ENCODE data around the gene RNF144A. TPM values are rescaled to one million over a fixed set of nuclear protein-coding genes. Genes with fewer than 3 reads are reported as not detected.

RNF144A gene
- total RNA-seq, 2 experiments from 2014 or later: 78.7 to 91.1 TPM

DNA sequence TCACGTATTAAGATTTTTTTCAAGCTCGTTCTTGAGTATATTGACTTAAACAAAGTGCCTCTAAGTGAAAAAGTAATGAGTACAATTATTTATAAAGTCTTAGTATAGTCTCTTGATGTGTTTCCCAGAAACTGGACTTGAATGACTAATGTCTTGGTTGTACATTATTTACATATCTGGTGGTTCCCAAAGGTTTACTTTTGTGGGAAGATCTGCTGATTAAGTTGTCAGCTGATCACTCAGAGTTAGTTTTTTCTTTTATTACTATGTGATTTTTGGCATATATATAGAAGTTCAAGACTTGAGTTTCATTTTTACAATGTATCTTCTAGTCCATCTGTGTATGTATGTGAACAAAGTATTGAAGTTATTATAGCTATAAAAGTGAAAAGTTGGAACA, 29.5 kb downstream of the RNF144A start:
- no peaks in the 10 kb centered on the region for H3K9me3 Mint-ChIP-seq
- H3K4me3 Mint-ChIP-seq: no peak overlapping the region
- peaks cover 36% of the 10 kb centered on the region for H3K4me1 Mint-ChIP-seq
- H3K36me3 Mint-ChIP-seq: peaks cover 53% of the 10 kb centered on the region
- no peak for ATAC-seq (ENCODE audit: low read depth)
- H3K27me3 Mint-ChIP-seq: no peaks in the 10 kb centered on the region
- POLR2A ChIA-PET: no interaction called here
- DNase-seq: no peak
- H3K27ac Mint-ChIP-seq: no peak overlapping the region

DNA sequence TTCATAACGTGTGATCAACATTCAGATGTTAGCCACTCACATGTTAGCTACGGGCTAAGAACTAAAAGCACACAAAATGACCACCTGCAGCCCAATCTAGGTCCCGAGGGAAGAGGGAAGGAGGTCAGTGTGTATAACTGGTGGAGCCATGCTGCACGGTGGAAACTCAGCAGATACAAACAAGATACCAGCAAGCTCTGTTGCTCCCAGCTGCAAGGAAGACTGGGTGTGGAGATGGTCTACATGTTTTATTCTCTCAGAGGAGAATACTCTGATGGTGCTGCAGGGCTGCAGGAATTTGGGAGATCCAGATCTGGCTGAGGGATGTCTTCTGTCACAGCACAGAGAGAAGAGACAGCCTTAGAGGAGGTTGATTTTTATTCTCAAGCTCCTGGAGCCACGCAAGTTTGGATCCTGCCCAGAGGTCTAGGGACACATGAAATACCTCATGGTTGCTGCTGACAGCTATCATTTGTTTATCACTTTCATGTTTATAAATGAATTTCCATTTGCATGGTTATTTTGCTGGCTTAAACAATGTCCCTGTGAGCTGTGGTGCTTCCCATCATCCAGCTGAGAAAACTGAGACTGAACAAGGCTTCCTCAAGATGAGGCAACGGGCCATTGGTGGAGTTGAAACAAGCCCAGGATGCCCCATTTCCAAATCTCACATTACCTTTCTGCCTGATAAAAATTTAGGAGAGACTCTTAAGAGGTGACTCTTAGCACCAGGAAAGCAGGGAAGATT, 30.9 kb downstream of the RNF144A start:
- H3K36me3 Mint-ChIP-seq: peaks cover 48% of the 10 kb centered on the region
- H3K27ac Mint-ChIP-seq: no peak overlapping the region
- ATAC-seq (ENCODE audit: low read depth) (no peak), DNase-seq (no peak)
- POLR2A ChIA-PET: interaction anchor here (0.6 kb wide), 1 partner anchor 45 kb away, joined by 3 read pairs; no protein-coding TSS in a partner anchor
- H3K27me3 Mint-ChIP-seq: no peaks in the 10 kb centered on the region
- no peak overlapping the region for H3K4me3 Mint-ChIP-seq
- no peaks in the 10 kb centered on the region for H3K9me3 Mint-ChIP-seq
- H3K4me1 Mint-ChIP-seq: peaks cover 37% of the 10 kb centered on the region

DNA sequence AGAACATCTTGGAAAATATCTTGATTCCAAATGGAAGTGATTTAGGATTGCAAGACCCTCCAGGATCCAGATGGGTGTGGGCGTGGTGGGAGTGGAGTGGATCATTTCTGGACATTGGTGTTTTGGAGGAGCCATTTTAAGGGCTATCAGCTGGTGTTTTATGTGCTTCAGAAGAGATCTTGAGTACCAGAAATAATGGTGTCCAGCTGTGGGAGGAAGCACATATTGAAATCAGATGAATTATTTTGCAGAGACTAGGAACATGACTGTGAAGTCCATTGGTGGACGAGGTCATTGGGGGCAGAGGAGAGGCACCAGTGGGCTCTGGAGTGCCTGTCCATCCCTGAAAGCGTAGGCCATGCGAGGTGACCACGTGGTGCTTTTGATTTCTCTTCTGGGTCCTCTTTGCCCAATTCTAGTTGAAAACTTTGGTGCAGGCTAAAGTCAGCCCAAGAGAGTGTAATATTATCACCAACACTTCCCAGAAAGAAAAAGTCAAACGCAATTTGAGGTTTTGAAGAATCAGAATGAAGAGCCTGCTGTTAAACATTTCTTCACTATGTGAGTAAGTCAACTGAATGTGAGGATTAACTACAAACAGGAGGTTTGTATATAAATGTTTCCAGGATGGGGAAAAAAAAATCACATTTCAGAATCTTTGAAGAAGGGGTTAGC, 31.6 kb downstream of the RNF144A start:
- ATAC-seq (ENCODE audit: low read depth) (no peak), DNase-seq (no peak)
- Mint-ChIP-seq H3K4me1 (peaks cover 29% of the 10 kb centered on the region), H3K9me3 (no peaks in the 10 kb centered on the region), H3K27me3 (no peaks in the 10 kb centered on the region), H3K36me3 (peaks cover 41% of the 10 kb centered on the region), H3K4me3 (no peak overlapping the region), H3K27ac (no peak overlapping the region)
- POLR2A ChIA-PET: interaction anchor here (0.6 kb wide), 2 partner anchors 46 to 92 kb away, joined by 3 to 4 read pairs; no protein-coding TSS in a partner anchor

DNA sequence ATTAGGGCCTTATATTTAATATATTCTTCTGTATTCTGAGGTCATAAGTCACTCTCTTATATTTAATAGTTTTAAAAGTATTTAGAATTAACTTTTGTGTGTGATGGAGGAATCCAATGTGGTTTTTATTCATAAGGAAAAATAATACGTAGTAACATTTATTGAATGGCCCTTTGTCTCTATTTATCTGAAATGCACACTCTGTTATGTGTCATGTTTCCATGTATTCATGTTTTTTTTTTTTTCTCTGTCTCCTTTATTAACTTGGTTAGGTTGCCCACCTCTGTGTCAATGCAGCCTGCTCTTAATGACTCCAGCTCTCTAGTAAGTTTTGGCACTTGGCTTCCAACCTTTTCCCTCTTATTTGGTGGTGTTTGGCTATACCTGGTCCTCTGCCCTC, 33.8 kb downstream of the RNF144A start:
- H3K9me3 Mint-ChIP-seq: no peaks in the 10 kb centered on the region
- H3K27ac Mint-ChIP-seq: no peak overlapping the region
- H3K4me3 Mint-ChIP-seq: no peak overlapping the region
- POLR2A ChIA-PET: no interaction called here
- H3K36me3 Mint-ChIP-seq: peaks cover 35% of the 10 kb centered on the region
- peaks cover 25% of the 10 kb centered on the region for H3K4me1 Mint-ChIP-seq
- no peaks in the 10 kb centered on the region for H3K27me3 Mint-ChIP-seq
- ATAC-seq (ENCODE audit: low read depth) (no peak), DNase-seq (no peak)

DNA sequence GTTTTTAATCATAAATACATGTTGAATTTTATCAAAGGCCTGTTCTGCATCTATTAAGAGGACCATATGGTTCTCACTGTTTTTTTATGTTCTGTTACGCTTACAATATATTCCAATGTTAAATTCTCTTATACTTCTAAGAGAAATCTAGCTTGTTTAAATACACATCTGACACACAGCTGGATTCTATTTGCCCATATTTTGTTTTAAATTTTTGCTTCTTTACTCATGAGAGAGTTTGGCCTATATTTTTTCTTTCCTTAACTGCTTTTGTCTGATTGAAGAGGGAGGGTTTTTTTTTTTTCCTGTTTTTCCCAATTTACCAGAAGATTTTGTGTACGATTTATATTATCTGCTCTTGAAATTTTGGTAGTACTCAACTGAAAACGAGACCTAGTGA, 34.9 kb downstream of the RNF144A start:
- POLR2A ChIA-PET: no interaction called here
- Mint-ChIP-seq H3K27ac (no peak overlapping the region), H3K9me3 (no peaks in the 10 kb centered on the region), H3K36me3 (peaks cover 44% of the 10 kb centered on the region), H3K4me3 (no peak overlapping the region), H3K27me3 (no peaks in the 10 kb centered on the region), H3K4me1 (peaks cover 28% of the 10 kb centered on the region)
- DNase-seq (no peak), ATAC-seq (ENCODE audit: low read depth) (no peak)

DNA sequence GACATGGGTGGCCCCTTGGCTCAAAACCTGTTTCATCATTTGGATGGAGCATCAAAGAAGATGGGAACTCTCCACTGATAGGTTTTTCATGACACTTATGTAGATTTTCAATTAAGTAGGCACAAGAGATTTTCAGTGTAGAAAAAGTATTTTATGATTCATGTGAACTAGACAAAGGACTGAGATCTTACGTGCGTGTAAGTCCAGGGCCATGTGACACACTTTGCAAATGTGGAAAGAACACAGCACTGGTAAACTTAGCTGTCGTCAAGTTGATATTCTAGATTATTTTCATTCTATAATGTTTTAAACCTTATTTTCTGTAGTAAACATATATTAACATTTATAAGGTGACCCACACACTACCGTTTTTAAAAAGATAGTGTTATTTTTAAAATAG, 37.4 kb downstream of the RNF144A start:
- ATAC-seq (ENCODE audit: low read depth) (no peak), DNase-seq (no peak)
- Mint-ChIP-seq H3K4me3 (no peak overlapping the region), H3K27me3 (no peaks in the 10 kb centered on the region), H3K27ac (no peak overlapping the region), H3K4me1 (peaks cover 28% of the 10 kb centered on the region), H3K36me3 (peaks cover 40% of the 10 kb centered on the region), H3K9me3 (no peaks in the 10 kb centered on the region)
- POLR2A ChIA-PET: no interaction called here

DNA sequence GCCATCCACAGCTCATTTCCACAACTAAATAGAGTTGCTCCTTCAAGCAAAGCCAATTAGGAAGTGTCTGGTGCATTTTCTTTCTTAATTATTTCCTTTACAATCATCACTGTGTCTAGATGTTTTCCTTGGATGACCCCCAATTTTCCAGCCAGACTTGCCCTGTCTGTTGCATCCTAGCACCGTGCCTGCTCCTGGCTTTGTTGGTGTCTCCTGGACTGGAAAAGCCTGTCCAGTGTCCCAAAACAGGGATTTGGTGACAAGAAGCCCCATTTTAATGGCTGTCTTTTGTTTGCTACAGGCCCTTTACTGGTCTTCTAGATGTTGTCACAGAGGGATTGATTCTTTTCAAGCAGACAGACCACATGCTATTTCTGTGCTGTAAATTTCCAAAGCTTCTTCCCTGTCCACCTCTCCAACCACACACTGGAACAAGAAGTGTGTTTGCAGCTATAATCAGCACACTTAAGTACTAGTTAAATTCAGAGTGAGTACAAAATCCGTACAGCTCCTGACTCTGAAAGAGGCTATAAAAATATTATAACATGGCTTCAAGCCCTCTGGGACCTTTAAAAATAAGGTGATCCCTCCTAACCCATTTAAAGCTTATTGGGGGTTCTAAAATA, 38.4 kb downstream of the RNF144A start:
- Mint-ChIP-seq H3K36me3 (peaks cover 37% of the 10 kb centered on the region), H3K9me3 (no peaks in the 10 kb centered on the region), H3K27me3 (no peaks in the 10 kb centered on the region), H3K4me3 (no peak overlapping the region), H3K4me1 (peaks cover 38% of the 10 kb centered on the region), H3K27ac (no peak overlapping the region)
- DNase-seq: no peak
- POLR2A ChIA-PET: no interaction called here
- ATAC-seq (ENCODE audit: low read depth): no peak

DNA sequence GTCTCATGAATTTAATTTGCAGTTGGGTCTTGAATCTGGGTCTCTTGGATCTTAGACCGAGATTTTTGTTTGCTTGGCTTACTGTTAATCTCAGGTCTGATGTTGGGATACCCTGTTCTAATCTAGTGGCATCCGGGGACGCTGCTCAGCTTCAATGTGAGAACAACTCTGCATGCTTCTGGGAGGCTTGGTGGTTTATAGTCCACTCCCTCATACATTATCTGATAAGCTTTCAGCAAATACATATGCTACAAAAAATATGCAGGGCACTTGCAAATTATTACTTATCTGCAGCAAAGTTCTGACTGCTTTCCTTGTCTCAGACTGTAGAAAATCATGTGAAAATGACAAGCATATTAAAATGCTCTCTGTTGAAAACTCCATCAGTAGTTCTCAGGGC, 39.4 kb downstream of the RNF144A start:
- no peak overlapping the region for H3K4me3 Mint-ChIP-seq
- peaks cover 39% of the 10 kb centered on the region for H3K4me1 Mint-ChIP-seq
- no peaks in the 10 kb centered on the region for H3K27me3 Mint-ChIP-seq
- H3K36me3 Mint-ChIP-seq: peaks cover 37% of the 10 kb centered on the region
- ATAC-seq (ENCODE audit: low read depth): no peak
- POLR2A ChIA-PET: no interaction called here
- H3K27ac Mint-ChIP-seq: no peak overlapping the region
- no peak for DNase-seq
- H3K9me3 Mint-ChIP-seq: no peaks in the 10 kb centered on the region

DNA sequence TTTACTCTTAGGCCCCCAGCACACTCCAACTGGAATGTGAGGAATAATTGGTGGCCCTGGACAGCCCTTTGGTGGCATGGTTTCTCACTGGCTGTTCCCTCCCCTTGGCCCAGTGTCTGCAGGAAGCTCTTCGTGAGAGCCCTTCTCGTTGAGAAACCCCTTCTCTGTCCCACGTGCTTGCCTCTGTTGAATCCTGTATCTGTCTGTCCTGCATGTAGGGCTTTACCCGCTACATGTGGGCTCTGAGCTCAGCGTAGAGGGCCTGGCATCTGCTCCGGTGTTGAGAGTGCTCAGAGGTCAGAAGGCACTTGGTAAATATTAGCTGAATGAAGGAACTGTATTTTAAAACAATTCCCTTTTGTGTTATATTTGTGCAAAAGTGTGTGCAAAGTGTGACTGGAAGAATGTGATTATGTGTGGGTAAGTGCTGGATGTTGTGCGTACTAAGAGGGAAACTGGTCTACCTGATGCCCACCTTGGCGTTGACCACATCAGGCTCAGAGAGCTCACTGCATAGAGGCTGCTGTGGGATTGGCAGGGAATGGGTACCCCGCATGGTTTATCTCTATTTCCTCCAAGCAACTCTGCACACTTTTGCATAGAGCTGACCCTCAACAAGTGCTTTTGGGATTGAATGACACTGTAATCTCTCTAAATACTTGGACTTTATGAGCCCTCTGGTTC, 40.0 kb downstream of the RNF144A start:
- POLR2A ChIA-PET: no interaction called here
- Mint-ChIP-seq H3K36me3 (peaks cover 37% of the 10 kb centered on the region), H3K4me1 (peaks cover 38% of the 10 kb centered on the region), H3K9me3 (no peaks in the 10 kb centered on the region), H3K27me3 (no peaks in the 10 kb centered on the region), H3K27ac (no peak overlapping the region), H3K4me3 (no peak overlapping the region)
- no peak for ATAC-seq (ENCODE audit: low read depth)
- DNase-seq: no peak

DNA sequence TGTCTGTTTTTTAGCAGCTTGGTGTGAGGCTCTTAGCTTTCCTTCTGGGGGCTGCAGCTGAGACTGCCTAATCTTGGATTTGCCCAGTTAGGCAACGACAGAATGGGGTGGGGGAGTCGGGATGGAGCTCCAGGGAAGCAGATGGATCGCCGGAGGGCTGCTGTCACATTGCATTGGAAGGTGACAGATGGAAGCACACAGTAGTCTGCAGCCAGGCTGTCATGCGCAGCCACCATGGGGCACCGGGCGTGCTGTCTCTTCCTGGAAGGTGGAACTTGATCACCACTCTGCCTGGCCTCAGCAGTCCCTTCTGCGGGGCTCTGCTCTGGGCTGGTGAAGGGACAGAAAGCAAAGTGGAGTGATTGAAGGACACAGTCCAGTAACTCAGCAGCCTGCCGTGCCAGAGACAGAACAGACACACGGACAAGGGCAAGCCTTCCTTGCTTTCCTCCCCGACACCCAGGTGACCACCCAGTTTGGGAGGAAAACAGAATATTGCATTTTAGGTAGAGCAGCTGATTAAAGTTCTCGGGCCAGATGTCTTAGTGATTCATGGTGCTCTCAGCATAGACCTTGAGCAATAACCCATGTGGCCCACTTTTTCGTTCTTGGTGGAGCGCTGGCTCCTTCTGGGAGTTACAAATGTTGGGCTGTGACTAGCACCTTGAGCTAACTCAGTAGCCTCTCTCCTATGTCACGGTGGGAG, 40.9 kb downstream of the RNF144A start:
- H3K36me3 Mint-ChIP-seq: peaks cover 43% of the 10 kb centered on the region
- H3K27ac Mint-ChIP-seq: no peak overlapping the region
- no peaks in the 10 kb centered on the region for H3K27me3 Mint-ChIP-seq
- H3K4me3 Mint-ChIP-seq: no peak overlapping the region
- peaks cover 44% of the 10 kb centered on the region for H3K4me1 Mint-ChIP-seq
- ATAC-seq (ENCODE audit: low read depth): no peak
- POLR2A ChIA-PET: no interaction called here
- no peaks in the 10 kb centered on the region for H3K9me3 Mint-ChIP-seq
- no peak for DNase-seq

DNA sequence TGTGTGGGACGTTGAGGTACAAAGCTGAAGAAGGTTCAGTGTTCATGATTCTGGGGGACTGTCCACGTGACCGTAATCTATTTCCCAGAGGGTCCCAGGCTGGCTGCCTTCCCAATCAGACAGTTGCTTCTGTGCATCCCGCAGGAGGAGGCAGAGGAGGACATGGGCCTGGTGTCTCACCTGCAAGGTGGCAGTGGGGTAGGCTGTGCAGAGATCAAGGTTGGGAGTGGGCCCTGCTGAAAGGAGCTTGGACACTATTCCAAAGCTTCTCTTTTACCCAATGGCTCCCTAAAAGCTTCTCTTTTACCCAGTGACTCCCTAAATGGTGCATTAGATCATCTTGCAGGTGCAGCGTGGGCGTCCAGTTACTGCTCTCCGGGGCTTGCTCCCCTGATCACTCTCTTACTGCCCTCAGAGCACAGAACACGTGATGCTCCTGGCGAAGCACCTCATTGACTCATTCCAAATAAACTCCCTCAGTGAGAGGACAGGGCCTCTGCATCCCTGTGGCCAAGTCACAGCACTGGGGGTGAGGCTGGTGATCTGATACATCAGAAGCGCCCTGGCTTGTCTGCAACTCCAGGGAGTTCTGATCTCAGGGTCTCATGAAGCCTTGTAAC, 41.5 kb downstream of the RNF144A start:
- POLR2A ChIA-PET: no interaction called here
- Mint-ChIP-seq H3K9me3 (peaks cover under 1% of the 10 kb centered on the region), H3K36me3 (peaks cover 50% of the 10 kb centered on the region), H3K4me1 (peaks cover 47% of the 10 kb centered on the region), H3K4me3 (peak overlapping the region; percentile 7), H3K27ac (peak overlapping the region; percentile 62), H3K27me3 (no peaks in the 10 kb centered on the region)
- ATAC-seq (ENCODE audit: low read depth) (no peak), DNase-seq (no peak)

DNA sequence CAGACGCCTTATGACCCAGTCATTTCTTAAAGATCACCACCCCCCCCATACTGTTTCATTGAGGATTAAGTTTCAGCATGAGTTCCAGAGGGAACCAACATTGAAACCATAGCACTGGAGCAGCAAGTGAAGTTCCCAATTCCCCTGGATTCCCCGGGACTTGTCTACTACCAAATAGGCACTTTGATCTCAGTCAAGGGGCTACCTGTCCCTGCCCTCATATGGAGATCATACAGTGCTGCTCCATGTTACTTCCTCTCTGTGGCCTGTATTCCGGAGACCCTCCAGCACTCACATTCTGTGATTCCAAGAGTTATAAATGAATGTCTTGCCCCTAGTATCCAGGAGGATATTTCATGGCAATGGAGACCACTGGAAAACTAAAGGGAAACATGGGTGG, 42.5 kb downstream of the RNF144A start:
- no peak for ATAC-seq (ENCODE audit: low read depth)
- Mint-ChIP-seq H3K27ac (no peak overlapping the region), H3K9me3 (peaks cover 3% of the 10 kb centered on the region), H3K4me1 (peaks cover 44% of the 10 kb centered on the region), H3K4me3 (no peak overlapping the region), H3K36me3 (peaks cover 50% of the 10 kb centered on the region), H3K27me3 (no peaks in the 10 kb centered on the region)
- POLR2A ChIA-PET: no interaction called here
- DNase-seq: no peak

DNA sequence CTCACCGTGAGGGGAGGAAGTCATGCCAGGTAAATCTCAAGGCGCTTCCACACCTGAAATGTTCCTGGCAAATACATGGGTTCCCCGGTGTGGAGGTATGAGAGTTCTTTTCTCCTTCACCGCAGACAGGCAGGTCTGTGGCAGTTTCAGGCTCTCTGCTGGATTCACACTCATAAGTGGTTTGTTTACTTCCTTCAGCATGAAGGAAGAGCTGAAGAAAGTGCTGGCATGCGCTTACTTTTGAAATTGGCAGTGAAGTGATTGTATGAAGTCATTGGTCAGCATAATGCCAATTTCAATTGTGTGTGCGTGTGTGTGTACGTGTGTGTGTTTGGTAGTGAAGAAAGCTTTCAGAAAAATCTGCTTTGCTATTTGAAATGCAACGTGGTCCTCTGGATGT, 43.4 kb downstream of the RNF144A start:
- DNase-seq (no peak), ATAC-seq (ENCODE audit: low read depth) (no peak)
- no peak overlapping the region for H3K27ac Mint-ChIP-seq
- no peaks in the 10 kb centered on the region for H3K27me3 Mint-ChIP-seq
- H3K36me3 Mint-ChIP-seq: peaks cover 50% of the 10 kb centered on the region
- H3K9me3 Mint-ChIP-seq: peaks cover 3% of the 10 kb centered on the region
- peaks cover 42% of the 10 kb centered on the region for H3K4me1 Mint-ChIP-seq
- POLR2A ChIA-PET: no interaction called here
- H3K4me3 Mint-ChIP-seq: no peak overlapping the region
